ENCODE measurements around the gene TDRKH.
A peak's percentile ranks its signal among the peaks of the same experiment; 100 is the strongest.

The TDRKH gene

GRCh38 chr1:151774256-151774922 lies 15.9 kb downstream of the TDRKH start:
- no peak for TF ChIP-seq FOXP2 (optimal IDR thresholded peaks at IDR 0.05; ENCODE audit: borderline replicate concordance, extremely low read depth, extremely low read length, insufficient read depth)
- TF ChIP-seq SIN3A (IDR thresholded peaks at IDR 0.05; ENCODE audit: borderline replicate concordance, insufficient read depth, low read length): no peak

GRCh38 chr1:151773702-151774101 lies 16.6 kb downstream of the TDRKH start:
- no peak for TF ChIP-seq TAF1 (IDR thresholded peaks at IDR 0.05; ENCODE audit: borderline replicate concordance, insufficient read depth, low read length)
- TF ChIP-seq SIN3A (IDR thresholded peaks at IDR 0.05; ENCODE audit: borderline replicate concordance, insufficient read depth, low read length): no peak
- no peak for TF ChIP-seq REST (IDR thresholded peaks at IDR 0.05; ENCODE audit: insufficient read depth in 1 of 2, low read depth in 2 of 2, low read length in 2 of 2)
- no peak for TF ChIP-seq POLR2AphosphoS5 (IDR thresholded peaks at IDR 0.05; ENCODE audit: low read depth, low read length)
- no peak for TF ChIP-seq FOXP2 (optimal IDR thresholded peaks at IDR 0.05; ENCODE audit: borderline replicate concordance, extremely low read depth, extremely low read length, insufficient read depth)

- TF ChIP-seq REST (IDR thresholded peaks at IDR 0.05; ENCODE audit: insufficient read depth in 1 of 2, low read depth in 2 of 2, low read length in 2 of 2) (no peak), TAF1 (IDR thresholded peaks at IDR 0.05; ENCODE audit: borderline replicate concordance, insufficient read depth, low read length) (no peak), POLR2AphosphoS5 (IDR thresholded peaks at IDR 0.05; ENCODE audit: low read depth, low read length) (no peak), SIN3A (IDR thresholded peaks at IDR 0.05; ENCODE audit: borderline replicate concordance, insufficient read depth, low read length) (no peak), FOXP2 (optimal IDR thresholded peaks at IDR 0.05; ENCODE audit: borderline replicate concordance, extremely low read depth, extremely low read length, insufficient read depth) (no peak)
Observed at GRCh38 chr1:151763990-151764389, 26.3 kb downstream of the TDRKH start.

- TF ChIP-seq SIN3A (IDR thresholded peaks at IDR 0.05; ENCODE audit: borderline replicate concordance, insufficient read depth, low read length): peak; percentile 80; the same call in 1 of the 2 replicates
- peak; percentile 96 for TF ChIP-seq TAF1 (IDR thresholded peaks at IDR 0.05; ENCODE audit: borderline replicate concordance, insufficient read depth, low read length)
- peak in 1 of 2 experiments; percentile 49; a peak in 1 of 4 replicates for TF ChIP-seq REST (IDR thresholded peaks at IDR 0.05; ENCODE audit: insufficient read depth in 1 of 2, low read depth in 2 of 2, low read length in 2 of 2)
- TF ChIP-seq POLR2AphosphoS5 (IDR thresholded peaks at IDR 0.05; ENCODE audit: low read depth, low read length): peak; percentile 93
- peak; percentile 50 for TF ChIP-seq FOXP2 (optimal IDR thresholded peaks at IDR 0.05; ENCODE audit: borderline replicate concordance, extremely low read depth, extremely low read length, insufficient read depth)
Observed at GRCh38 chr1:151762941-151763921, 27.1 kb downstream of the TDRKH start, which contains the start of gene MRPL9. TSS of gene MRPL9 (minus strand) at chr1:151763496. CDS start at chr1:151763479, 17 bp downstream.

GRCh38 chr1:151760597-151761385 lies 29.5 kb downstream of the TDRKH start:
- no peak for TF ChIP-seq REST (IDR thresholded peaks at IDR 0.05; ENCODE audit: insufficient read depth in 1 of 2, low read depth in 2 of 2, low read length in 2 of 2)
- TF ChIP-seq POLR2AphosphoS5 (IDR thresholded peaks at IDR 0.05; ENCODE audit: low read depth, low read length): no peak
- no peak for TF ChIP-seq FOXP2 (optimal IDR thresholded peaks at IDR 0.05; ENCODE audit: borderline replicate concordance, extremely low read depth, extremely low read length, insufficient read depth)
- TF ChIP-seq TAF1 (IDR thresholded peaks at IDR 0.05; ENCODE audit: borderline replicate concordance, insufficient read depth, low read length): no peak
- TF ChIP-seq SIN3A (IDR thresholded peaks at IDR 0.05; ENCODE audit: borderline replicate concordance, insufficient read depth, low read length): no peak

Data from PFSK-1 (cell line).